Naive thymus-derived CD8-positive, alpha-beta T cell (primary cell): ENCODE data around the gene ANP32B. TPM values are rescaled to one million over a fixed set of nuclear protein-coding genes. Genes with fewer than 3 reads are reported as not detected.

ENCODE experiments used
- ATAC-seq, 2 donors: fragments of 150-1000 bp; cut with Tn5 transposase in 1 of 2; sonication (Bioruptor Pico), chemical (Tn5 transposase) in 1 of 2; 1 replicate in 1 of 2; 2 replicates in 1 of 2; pipeline ENCODE4 v1.10.0; 2021; ENCODE audit warnings: mild to moderate bottlenecking in 2 of 2, moderate library complexity in 2 of 2
- POLR2A ChIA-PET: fragments of 350-600 bp; sonication (Branson Sonifier 250); formaldehyde crosslinking; loops from one replicate; lab custom pipeline; 2021; ENCODE audit warnings: antibody characterized with exemption; lab: Charles Lee
- DNase-seq, 10 donors: peaks; one replicate each; pipeline versions ENCODE4 v3.0.0 to v3.0.0-alpha.2; 2020 to 2022
- H3K27ac Mint-ChIP-seq, 10 donors: one replicate each; pipeline ENCODE4 v1.8.0; 2020 to 2022; ENCODE audit warnings: mild to moderate bottlenecking in 10 of 10, mixed read lengths in 10 of 10, moderate library complexity in 4 of 10, inconsistent platforms in 1 of 10
- H3K27me3 Mint-ChIP-seq, 5 donors: one replicate each; pipeline ENCODE4 v1.8.0; 2021 to 2022; ENCODE audit warnings: mixed read lengths in 5 of 5
- H3K36me3 Mint-ChIP-seq, 3 donors: one replicate each; pipeline ENCODE4 v1.8.0; 2020 to 2022; ENCODE audit warnings: mixed read lengths in 3 of 3, mild to moderate bottlenecking in 2 of 3, inconsistent platforms in 1 of 3
- H3K4me1 Mint-ChIP-seq, 4 donors: one replicate each; pipeline ENCODE4 v1.8.0; 2021 to 2022; ENCODE audit warnings: mixed read lengths in 4 of 4
- H3K4me3 Mint-ChIP-seq, 10 donors: one replicate each; pipeline ENCODE4 v1.8.0; 2020 to 2022; ENCODE audit warnings: mild to moderate bottlenecking in 10 of 10, mixed read lengths in 10 of 10, moderate library complexity in 6 of 10, inconsistent platforms in 1 of 10
- H3K9me3 Mint-ChIP-seq, 9 donors: one replicate each; pipeline ENCODE4 v1.8.0; 2020 to 2022; ENCODE audit warnings: mixed read lengths in 9 of 9, mild to moderate bottlenecking in 3 of 9, inconsistent platforms in 1 of 9, moderate library complexity in 1 of 9
- polyA plus RNA-seq, 3 donors: library from polyadenylated mRNA; unstranded; fragments of 300-500 nt; fragmentation: Illumina TruSeq; gene quantifications; one replicate each; pipeline ENCODE4 v1.2.3, GENCODE V29; 2021
- total RNA-seq, 8 experiments: library from RNA in 2 of 8; stranded (reverse) in 2 of 8; gene quantifications; one replicate each; pipeline ENCODE4 v1.2.3 and lab custom pipeline; 2021 to 2026

Gene ANP32B
- total and polyA plus RNA-seq, 5 experiments from 2014 or later = 87.8 to 205 (median 110) TPM

GRCh38 chr9:98038958-98039357 lies 55.8 kb downstream of the ANP32B start:
- peaks cover 0 to 14% (median 2%) of the 10 kb centered on the region in 5 donors for H3K27me3 Mint-ChIP-seq
- no peak for DNase-seq
- H3K4me1 Mint-ChIP-seq = peaks cover 3 to 15% (median 9%) of the 10 kb centered on the region in 4 donors
- peak overlapping the region in 2 of 10 donors; percentile 41 to 71 for H3K27ac Mint-ChIP-seq
- ATAC-seq = no peak
- H3K4me3 Mint-ChIP-seq = no peak overlapping the region
- POLR2A ChIA-PET = interaction anchor here (1.3 to 1.4 kb wide), 2 partner anchors 18 to 116 kb away, joined by 3 to 4 read pairs; no protein-coding TSS in a partner anchor
- H3K36me3 Mint-ChIP-seq = no peaks in the 10 kb centered on the region
- H3K9me3 Mint-ChIP-seq = no peaks in the 10 kb centered on the region

GRCh38 chr9:98039607-98040017 lies 56.5 kb downstream of the ANP32B start:
- Mint-ChIP-seq H3K27me3 (peaks cover 0 to 14% (median 2%) of the 10 kb centered on the region in 5 donors), H3K9me3 (no peaks in the 10 kb centered on the region), H3K27ac (peak overlapping the region in 1 of 10 donors; percentile 69), H3K4me3 (no peak overlapping the region), H3K36me3 (no peaks in the 10 kb centered on the region), H3K4me1 (peaks cover 1 to 15% (median 4%) of the 10 kb centered on the region in 4 donors)
- POLR2A ChIA-PET = interaction anchor here (1.3 kb wide), 1 partner anchor 19 kb away, joined by 3 read pairs; no protein-coding TSS in a partner anchor
- ATAC-seq (no peak), DNase-seq (no peak)

GRCh38 chr9:98040212-98040611 lies 57.1 kb downstream of the ANP32B start:
- POLR2A ChIA-PET = interaction anchor here (0.9 to 1.3 kb wide), 2 partner anchors 15 to 19 kb away, joined by 3 read pairs; no protein-coding TSS in a partner anchor
- no peak for ATAC-seq
- H3K4me3 Mint-ChIP-seq = no peak overlapping the region
- no peak for DNase-seq
- H3K36me3 Mint-ChIP-seq = no peaks in the 10 kb centered on the region
- H3K27me3 Mint-ChIP-seq = peaks cover 0 to 14% (median 0%) of the 10 kb centered on the region in 5 donors
- peaks cover 3 to 15% (median 4%) of the 10 kb centered on the region in 4 donors for H3K4me1 Mint-ChIP-seq
- H3K9me3 Mint-ChIP-seq = peaks cover 0 to 3% (median 0%) of the 10 kb centered on the region in 9 donors
- H3K27ac Mint-ChIP-seq = peak overlapping the region in 1 of 10 donors; percentile 28

GRCh38 chr9:98043915-98044314 lies 60.8 kb downstream of the ANP32B start:
- Mint-ChIP-seq H3K4me3 (no peak overlapping the region), H3K4me1 (peaks cover 13 to 42% (median 24%) of the 10 kb centered on the region in 4 donors), H3K27ac (no peak overlapping the region), H3K36me3 (peaks cover 0 to 4% (median 2%) of the 10 kb centered on the region in 3 donors), H3K9me3 (peaks cover 0 to 6% (median 0%) of the 10 kb centered on the region in 9 donors), H3K27me3 (peaks cover 0 to 14% (median 0%) of the 10 kb centered on the region in 5 donors)
- DNase-seq = no peak
- ATAC-seq = no peak
- POLR2A ChIA-PET = interaction anchor here (0.6 to 3.1 kb wide), 5 partner anchors 12 to 121 kb away, joined by 3 to 19 read pairs (median 6); partner anchors contain the start of genes ANP32B and NANS

- Mint-ChIP-seq H3K4me3 (peak overlapping the region; percentile 77 to 88 (median 82)), H3K9me3 (peaks cover 0 to 6% (median 0%) of the 10 kb centered on the region in 9 donors), H3K36me3 (peaks cover 0 to 4% (median 2%) of the 10 kb centered on the region in 3 donors), H3K27ac (peak overlapping the region; percentile 86 to 100 (median 93)), H3K4me1 (peaks cover 18 to 51% (median 31%) of the 10 kb centered on the region in 4 donors), H3K27me3 (peaks cover 0 to 5% (median 0%) of the 10 kb centered on the region in 5 donors)
- DNase-seq (peak in 9 of 10 donors; percentile 9 to 80 (median 55)), ATAC-seq (peak; percentile 97 to 98)
- POLR2A ChIA-PET = interaction anchor here (0.6 to 3.1 kb wide), 9 partner anchors 10 to 211 kb away, joined by 3 to 19 read pairs (median 5); partner anchors contain the start of genes ANP32B, NANS, TBC1D2 and TRMO
Measured at GRCh38 chr9:98045234-98046179, 62.4 kb downstream of the ANP32B start.

GRCh38 chr9:98046180-98046543 lies 63.0 kb downstream of the ANP32B start:
- POLR2A ChIA-PET = interaction anchor here (1.3 to 3.1 kb wide), 4 partner anchors 63 to 210 kb away, joined by 4 to 19 read pairs (median 16); partner anchors contain the start of genes ANP32B, TBC1D2 and TRMO
- Mint-ChIP-seq H3K4me3 (peak overlapping the region; percentile 33 to 88 (median 82)), H3K27me3 (no peaks in the 10 kb centered on the region), H3K27ac (peak overlapping the region in 7 of 10 donors; percentile 19 to 97 (median 93)), H3K4me1 (peaks cover 20 to 51% (median 31%) of the 10 kb centered on the region in 4 donors), H3K36me3 (peaks cover 0 to 4% (median 2%) of the 10 kb centered on the region in 3 donors), H3K9me3 (peaks cover 0 to 6% (median 0%) of the 10 kb centered on the region in 9 donors)
- DNase-seq (no peak), ATAC-seq (no peak)

GRCh38 chr9:98047002-98047401 lies 63.9 kb downstream of the ANP32B start:
- H3K36me3 Mint-ChIP-seq = peaks cover 0 to 4% (median 2%) of the 10 kb centered on the region in 3 donors
- peak overlapping the region in 6 of 10 donors; percentile 36 to 45 (median 40) for H3K4me3 Mint-ChIP-seq
- POLR2A ChIA-PET = interaction anchor here (0.6 to 1.5 kb wide), 3 partner anchors 55 to 210 kb away, joined by 4 to 7 read pairs (median 5); partner anchors contain the start of gene TBC1D2
- peaks cover 20 to 51% (median 31%) of the 10 kb centered on the region in 4 donors for H3K4me1 Mint-ChIP-seq
- peaks cover 0 to 6% (median 0%) of the 10 kb centered on the region in 9 donors for H3K9me3 Mint-ChIP-seq
- DNase-seq = no peak
- H3K27ac Mint-ChIP-seq = peak overlapping the region in 4 of 10 donors; percentile 11 to 60 (median 48)
- H3K27me3 Mint-ChIP-seq = no peaks in the 10 kb centered on the region
- ATAC-seq = no peak

- POLR2A ChIA-PET = no interaction called here
- peaks cover 0 to 4% (median 2%) of the 10 kb centered on the region in 3 donors for H3K36me3 Mint-ChIP-seq
- H3K9me3 Mint-ChIP-seq = peaks cover 0 to 6% (median 0%) of the 10 kb centered on the region in 9 donors
- H3K27me3 Mint-ChIP-seq = no peaks in the 10 kb centered on the region
- no peak overlapping the region for H3K4me3 Mint-ChIP-seq
- DNase-seq = no peak
- H3K4me1 Mint-ChIP-seq = peaks cover 20 to 45% (median 32%) of the 10 kb centered on the region in 4 donors
- no peak for ATAC-seq
- H3K27ac Mint-ChIP-seq = peak overlapping the region in 5 of 10 donors; percentile 8 to 82 (median 68)
Measured at GRCh38 chr9:98049288-98050072, 66.3 kb downstream of the ANP32B start.

- ATAC-seq = no peak
- peaks cover 16 to 37% (median 26%) of the 10 kb centered on the region in 4 donors for H3K4me1 Mint-ChIP-seq
- POLR2A ChIA-PET = no interaction called here
- DNase-seq = no peak
- peaks cover 0 to 2% (median 0%) of the 10 kb centered on the region in 9 donors for H3K9me3 Mint-ChIP-seq
- peak overlapping the region in 2 of 10 donors; percentile 33 to 61 for H3K27ac Mint-ChIP-seq
- H3K4me3 Mint-ChIP-seq = no peak overlapping the region
- no peaks in the 10 kb centered on the region for H3K27me3 Mint-ChIP-seq
- peaks cover 0 to 4% (median 2%) of the 10 kb centered on the region in 3 donors for H3K36me3 Mint-ChIP-seq
Measured at GRCh38 chr9:98050351-98050750, 67.2 kb downstream of the ANP32B start.

GRCh38 chr9:98054376-98054951 lies 71.3 kb downstream of the ANP32B start:
- no peak for ATAC-seq
- Mint-ChIP-seq H3K4me3 (no peak overlapping the region), H3K4me1 (peaks cover 12 to 36% (median 29%) of the 10 kb centered on the region in 4 donors), H3K9me3 (no peaks in the 10 kb centered on the region), H3K27ac (peak overlapping the region in 6 of 10 donors; percentile 8 to 81 (median 32)), H3K27me3 (no peaks in the 10 kb centered on the region), H3K36me3 (no peaks in the 10 kb centered on the region)
- DNase-seq = no peak
- POLR2A ChIA-PET = interaction anchor here (0.6 to 2.7 kb wide), 4 partner anchors 10 to 202 kb away, joined by 3 to 16 read pairs (median 4); partner anchors contain the start of genes TBC1D2 and TRMO
